ENCODE results near the gene ZNF354C.

ZNF354C gene

DNA sequence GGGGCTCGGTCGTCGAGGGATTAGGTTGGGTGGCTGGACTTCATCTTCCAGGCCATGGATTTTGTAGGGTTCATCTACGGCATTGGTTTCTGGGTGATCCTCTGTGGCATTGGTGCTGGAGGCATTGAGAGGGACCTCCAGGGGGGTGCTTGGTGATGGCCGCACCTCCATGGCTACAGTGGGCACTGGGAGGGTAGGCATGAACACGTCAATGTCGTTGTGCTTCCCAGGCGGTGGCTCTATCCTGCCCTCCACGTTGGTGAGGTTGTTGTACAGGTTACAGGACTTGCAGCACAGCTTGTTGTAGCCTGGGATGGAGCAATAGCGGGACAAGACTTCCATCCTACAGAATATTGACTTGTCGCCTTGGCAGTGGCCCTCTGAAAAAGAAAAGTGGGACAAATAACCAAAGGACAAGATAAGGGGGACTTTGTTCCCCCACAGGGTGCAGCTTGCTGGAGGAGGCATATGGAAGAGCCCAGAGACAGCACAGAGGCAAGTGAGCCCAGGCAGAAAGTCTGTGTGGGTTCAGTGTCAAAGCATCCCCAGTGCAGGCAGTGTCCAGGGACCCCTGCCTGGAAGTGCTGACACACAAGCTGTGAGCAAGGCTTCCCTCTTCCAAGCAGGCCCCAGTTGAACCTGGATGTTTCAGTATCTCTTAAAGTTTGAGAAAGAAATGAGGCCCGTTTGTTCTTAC is 53.9 kb downstream of the ZNF354C start:
- no peak for DNase-seq (ENCODE audit: low spot score)

DNA sequence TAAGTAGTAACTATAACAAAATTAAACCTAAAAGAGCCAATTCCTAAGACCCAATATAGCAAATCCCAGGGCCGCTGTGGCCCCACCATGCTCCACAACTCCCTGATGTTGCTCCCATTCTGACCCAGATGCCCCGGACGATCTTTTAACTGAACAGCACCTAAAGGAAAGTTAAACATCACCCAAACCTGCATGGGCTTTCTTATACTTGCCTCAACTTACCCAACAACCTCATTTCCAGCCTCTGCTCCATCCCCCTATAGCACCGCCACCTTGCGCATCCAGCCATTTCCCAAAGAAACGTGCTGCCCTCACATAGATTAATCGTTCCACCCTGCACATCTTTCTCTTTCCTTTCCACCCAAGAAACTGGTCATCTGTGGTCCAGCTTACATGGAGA is 54.6 kb downstream of the ZNF354C start:
- DNase-seq (ENCODE audit: low spot score): no peak

DNA sequence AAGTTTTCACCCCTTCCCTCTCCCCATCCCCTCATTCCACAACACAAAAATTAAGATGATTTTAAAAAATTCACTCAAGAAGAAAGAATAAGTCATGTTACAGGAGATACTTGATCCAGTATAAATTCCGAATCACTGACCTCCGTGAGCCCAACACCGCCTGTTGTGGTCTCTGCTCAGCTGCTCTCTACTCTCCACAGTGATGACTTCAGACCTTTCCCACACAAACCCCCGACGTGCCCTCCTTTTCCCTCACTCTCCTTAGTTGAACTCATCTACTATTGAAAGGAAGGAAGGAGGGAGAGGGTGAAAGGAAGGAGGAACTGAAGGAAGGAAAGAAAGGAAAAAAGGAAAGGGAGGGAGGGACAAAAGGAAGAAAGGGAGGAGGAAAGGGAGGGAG is 55.1 kb downstream of the ZNF354C start:
- DNase-seq (ENCODE audit: low spot score): no peak

DNA sequence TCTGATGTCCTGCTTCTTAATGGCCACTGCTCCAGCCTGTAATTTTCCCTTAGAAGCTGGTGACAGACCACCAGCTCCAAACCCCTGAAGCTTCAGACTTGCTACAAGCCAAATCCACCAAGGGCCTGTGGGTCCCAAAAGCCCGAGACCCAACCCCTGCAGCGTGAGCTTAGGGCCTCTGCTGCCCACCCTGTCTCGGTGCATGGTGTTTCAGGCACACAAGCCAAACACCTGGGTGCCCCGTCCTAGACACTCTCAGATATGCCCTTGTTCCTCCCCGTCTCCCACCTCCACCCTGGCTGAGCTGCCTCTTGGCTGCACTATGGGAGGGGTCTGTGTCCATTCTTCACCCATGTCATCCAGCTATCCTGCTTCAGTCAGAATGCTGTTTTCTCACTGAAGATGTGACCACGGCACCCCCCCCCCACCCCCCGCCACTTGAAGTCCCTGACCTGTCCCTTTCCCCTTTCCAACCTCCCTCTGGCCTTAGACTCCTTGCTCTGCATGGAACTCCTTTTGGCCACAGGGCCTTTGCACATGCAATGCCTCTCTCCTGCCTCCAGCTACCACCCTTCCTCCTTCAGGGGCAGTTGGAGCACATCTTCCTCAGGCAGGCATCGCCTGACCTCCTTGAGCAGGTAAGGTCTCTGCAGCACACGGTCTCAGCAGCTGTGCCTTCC is 55.8 kb downstream of the ZNF354C start:
- DNase-seq (ENCODE audit: low spot score): no peak

DNA sequence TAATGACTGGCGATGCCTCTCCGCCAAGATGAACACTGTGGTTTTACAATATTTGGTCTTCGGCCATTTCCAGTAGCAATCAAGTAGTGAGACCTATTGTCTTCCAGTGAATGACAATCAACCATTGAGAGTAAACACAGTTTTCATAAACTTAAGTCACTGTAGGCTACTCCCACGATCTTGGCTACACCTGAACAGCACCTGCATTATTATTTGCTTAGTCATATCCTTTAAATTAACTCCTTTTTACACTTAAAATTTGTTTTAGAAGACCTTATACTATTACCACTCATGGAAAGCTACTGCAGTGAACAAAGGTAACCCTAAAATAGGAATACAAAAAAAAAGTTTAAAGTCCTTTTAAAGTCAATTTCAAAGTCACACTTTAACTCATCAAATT is 58.2 kb downstream of the ZNF354C start:
- no peak for DNase-seq (ENCODE audit: low spot score)

DNA sequence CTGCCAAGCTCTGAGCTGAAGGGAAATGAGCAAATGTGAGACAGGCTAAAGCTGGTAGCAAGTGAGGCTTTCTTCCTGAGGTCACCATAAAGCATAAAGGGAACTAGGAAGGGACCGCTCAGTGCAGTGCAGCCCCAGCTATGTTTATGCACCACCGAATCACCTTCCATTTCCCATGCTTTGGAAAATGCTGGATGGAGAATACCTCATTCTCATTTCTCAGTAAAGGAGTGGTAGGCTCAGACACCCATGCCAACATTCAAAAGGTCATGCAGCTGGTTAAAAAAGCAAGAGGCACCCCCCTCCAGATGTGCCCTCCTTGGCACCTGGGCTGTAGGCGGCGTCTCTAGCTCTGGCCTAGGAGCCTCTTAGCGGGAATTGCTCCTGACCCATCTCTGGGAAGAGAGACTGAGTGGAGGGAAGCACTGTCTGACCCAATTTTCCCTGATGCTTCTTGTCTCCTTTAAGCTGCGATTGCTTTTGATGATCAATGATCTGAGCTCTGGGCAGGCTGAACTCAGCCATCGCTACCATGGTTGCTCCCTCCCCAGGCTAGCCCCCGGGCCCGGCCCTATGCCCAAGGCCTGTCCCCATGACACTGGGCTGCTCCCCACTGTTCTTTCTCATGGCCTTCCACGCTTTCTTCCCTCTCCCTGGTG is 58.7 kb downstream of the ZNF354C start:
- no peak for DNase-seq (ENCODE audit: low spot score)

DNA sequence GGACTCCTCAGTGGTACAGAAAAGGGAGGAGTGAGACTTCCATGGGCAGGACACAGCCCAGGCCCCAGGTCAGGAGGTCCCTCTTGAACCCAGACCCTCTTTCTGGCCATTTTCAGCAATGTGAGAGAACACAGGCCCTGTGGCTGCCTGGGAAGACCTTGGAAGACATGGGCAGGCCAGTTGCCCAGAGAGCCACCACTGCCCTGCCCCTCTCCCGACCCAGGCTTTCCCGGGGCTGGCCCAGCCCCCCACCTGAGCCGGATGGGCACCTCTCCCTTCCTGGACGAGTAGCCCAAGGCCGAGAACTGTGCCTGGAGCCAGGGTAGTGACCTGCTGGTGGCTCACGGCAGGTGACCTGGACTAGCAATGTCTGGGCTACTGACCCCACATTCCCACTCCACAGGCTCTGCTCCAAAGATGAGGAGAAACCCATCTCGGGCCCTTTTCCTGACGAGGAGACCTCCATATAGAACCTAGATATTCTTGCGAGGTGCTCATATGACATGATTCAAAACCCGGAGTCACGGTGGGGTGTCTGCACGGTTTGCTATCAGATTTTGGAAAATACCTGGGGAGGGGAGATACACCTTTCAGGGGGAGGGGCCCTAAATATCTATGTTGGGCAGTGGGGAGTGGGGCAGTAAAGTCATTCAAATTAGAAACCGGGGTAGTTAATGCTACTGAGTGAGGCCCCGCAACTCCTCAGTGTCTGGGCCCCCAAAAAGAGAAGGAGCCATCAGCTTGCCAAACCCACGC is 59.4 kb downstream of the ZNF354C start:
- DNase-seq (ENCODE audit: low spot score): no peak

DNA sequence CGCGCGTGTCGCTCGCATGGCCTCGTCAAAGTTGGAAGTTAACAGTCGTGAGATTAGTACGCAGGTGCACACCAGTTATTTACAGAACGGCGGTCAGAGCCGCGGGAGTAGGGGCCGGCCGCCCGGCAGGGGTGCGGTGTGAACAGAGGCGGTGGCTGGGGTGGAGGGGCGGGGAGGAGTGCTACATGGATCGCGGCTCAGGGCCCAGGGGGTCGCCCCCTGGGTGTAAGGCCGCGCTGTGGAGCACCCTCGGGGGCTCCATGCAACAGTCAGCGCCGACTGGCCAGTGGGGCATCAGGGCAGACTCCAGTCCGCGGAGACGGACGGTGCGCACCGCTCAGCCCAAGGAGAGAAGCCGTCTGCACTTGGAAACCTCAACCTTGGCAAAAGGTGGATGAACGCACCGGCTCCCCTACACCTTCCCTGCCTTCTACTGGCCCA is 60.3 kb downstream of the ZNF354C start:
- no peak for DNase-seq (ENCODE audit: low spot score)

DNA sequence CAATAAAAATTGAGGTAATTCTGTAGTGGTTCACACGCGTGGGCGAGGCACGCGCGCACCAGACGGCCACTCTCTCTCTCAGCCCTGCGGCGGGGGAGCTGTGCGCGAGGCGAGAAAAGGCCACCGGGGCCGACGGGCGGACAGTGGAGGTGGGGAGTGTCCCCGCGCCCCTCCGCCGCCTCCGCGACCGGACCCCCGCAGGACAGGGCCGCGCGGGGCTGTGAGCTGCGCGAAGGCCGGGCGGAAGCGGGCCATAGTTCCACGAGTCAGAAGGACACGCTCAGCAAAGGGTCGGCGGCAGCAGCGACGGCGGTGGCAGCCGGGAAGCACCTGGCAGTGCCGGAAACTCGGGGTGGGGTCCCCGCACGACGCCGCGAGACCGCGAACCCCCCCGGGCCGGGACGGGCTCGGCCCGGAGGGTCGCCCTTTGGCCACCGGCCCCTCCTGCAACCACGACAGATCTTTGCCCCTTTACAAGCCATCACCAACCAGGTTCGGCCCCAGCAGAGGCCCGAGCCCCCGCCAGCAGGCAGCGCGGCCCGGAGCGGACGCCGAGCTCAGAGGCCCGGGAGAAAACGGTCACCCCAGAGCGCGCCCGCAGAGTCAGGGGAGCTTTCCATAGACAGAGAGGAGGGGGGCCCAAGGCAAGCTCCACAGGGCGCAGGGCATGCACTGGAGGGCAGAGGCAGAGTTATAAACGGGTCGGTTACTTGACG is 60.9 kb downstream of the ZNF354C start:
- DNase-seq (ENCODE audit: low spot score): no peak

DNA sequence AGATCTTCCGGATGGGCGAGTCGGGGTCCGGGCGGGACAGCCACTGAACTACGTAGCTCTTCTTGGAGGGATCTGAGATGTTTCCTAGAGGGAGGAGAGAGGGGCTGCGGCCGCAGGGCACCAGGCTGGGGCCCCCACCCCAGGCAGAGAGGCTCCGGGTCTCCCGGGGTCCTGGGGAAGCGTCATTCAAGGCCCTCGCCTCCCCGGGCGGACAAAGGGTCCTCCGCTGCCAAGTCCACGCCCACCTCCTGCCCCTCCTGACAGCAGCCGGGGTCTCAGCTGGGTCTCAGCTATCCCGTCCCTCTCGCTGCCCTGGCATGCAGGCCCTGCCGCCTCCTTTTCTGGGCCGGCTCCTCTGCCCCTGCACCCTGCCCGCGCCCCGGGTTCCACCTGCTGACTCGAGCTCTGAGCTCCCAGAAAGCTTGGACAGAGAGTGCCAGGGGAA is 61.5 kb downstream of the ZNF354C start:
- no peak for DNase-seq (ENCODE audit: low spot score)

DNA sequence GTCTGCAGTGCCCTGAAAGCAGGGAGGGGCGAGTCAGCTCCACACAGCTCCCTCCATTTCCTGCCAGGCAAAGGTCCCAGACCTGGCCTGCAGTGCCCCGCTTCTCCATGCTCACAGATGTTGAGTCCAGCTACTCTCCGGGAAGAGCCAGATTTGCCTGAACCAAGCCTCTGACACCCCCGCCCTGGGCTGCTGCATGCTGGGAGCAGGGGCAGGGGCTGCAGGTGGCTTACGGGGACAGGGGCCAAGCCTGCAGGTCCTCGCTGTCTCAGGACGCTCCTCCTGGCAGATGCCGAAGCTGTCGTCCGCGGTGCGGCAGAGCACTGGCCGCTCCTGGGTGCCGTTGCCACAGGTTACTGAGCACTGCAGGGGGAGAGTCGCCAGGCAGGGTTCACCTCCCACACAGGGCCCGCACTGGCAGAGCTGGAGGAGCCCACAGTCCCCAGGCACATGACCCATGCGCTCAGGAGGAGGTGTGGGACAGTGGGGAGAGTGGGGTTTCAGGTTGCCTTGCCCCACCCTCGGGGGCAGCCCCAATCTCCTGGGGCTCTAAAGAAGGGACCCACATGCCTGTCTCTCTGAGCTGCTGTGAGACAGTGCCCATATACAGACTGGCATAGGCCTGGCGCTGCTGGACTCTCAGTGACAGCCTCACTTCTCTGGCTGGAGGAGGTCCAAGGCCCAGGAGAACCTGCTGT is 62.4 kb downstream of the ZNF354C start:
- no peak for DNase-seq (ENCODE audit: low spot score)

DNA sequence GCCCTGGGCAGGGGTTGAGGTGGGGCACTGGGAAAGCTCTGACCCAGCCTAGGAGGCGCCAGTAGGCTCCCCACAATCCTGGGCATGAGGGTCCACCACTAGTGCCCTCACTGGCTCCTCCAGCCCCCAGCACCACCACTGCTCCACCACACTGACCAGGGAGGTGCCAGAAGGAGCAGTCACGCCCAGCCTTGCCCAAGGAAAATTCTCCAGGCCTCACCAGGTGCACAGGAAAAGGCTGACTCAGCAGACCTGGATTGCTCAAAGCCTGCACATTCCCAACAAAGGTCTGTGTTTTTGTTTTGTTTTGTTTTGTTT is 62.9 kb downstream of the ZNF354C start:
- DNase-seq (ENCODE audit: low spot score): no peak

DNA sequence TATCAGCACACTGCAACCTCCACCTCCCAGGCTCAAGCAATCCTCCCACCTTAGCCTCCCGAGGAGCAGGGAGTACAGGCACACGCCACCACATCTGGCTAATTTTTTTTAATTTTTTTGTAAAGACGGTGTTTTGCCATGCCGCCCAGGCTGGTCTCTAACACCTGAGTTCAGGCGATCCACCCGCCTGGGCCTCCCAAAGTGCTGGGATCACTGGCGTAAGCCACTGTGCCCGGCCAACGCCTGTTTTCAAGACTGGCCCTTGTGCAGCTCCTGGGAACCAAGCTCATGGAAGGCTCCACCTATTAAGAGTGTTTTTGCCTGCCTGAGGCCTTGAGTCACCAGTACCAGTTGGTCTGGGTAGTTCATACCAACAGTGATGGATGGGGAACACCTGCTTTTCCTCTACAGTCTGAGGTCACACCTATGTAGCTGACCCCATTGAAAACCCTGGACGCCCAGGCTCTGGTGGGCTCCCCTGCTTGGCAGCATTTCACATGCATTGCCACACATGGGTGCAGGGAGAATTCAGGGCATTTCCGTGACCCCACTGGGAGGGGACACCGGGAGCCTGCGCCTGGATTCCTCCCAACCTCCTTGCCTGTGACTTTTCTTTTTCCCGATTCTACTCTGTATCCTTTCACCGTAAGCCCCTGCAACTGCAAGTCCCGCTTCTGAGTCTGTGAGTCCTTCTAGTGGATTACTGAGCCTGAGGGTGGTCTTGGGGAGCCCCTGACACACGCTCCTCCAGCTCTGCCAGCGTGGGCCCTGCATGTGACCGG is 63.5 kb downstream of the ZNF354C start:
- DNase-seq (ENCODE audit: low spot score): no peak

DNA sequence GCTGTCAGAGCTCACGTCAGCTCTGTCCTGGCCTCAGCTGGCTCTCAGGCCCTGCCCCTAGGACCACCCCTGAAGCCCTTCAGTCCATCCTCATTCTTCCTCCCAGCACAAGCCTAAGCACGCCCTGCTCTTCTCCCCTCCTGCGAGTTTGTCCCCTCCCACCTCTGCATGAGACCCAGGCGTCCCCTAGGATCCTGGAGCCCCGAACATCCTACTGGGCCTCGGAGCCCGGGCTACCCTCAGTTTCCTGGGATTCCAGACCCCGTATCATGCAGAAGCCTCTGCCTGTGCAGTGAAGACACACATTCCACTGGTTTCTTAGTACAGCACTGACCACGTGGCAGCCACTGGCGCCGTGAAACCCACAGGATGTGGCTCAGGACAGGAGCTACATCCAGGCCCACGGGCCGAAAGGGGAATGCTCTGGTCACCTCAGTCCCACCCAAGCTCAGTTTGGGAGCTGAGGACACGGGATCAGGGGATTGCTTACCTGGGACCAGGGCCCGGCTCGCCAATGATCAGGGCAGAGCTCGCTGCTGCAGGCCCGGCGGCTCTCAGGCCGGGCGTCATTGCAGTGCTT is 64.2 kb downstream of the ZNF354C start:
- no peak for DNase-seq (ENCODE audit: low spot score)

DNA sequence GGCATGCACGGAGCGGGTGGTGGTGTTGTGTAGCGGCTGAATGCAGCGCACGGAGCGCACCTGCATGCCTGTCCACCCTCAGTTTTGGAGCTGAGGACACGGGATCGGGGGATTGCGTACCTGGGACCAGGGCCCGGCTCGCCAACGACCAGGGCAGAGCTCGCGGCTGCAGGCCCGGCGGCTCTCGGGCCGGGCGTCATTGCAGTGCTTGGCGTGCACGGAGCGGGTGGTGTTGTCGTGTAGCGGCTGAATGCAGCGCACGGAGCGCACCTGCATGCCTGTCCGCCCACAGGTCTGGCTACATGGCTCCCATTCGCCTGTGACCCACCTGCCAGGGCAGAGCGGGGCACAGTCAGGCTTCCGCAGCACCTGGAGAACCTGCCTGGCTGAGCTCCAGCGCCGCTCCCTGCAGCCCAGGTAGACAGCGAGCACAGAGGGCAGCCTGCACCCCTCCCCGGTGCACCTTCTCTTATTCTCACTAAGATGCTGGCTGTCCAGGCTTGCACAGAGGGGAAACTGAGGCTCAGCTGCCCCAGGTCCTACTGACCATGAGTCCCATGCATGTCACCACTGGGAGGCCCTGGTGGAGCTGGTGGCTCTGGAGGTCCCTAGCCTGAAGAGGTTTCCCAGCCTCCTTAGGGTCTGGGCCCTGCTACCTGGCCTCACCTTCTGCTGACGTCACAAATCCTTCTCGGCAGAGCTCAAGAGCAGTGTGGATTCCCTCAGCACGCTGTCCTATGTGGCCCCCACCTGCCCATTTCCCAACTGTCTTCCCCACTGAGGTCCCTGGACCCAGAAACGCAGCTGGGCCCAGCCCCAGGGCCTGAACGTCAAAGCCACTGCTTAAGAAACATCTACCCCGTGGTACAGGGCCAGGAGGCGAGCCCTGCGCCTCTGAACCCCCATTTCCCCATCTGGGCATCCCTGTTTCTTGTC is 64.9 kb downstream of the ZNF354C start:
- DNase-seq (ENCODE audit: low spot score): no peak

DNA sequence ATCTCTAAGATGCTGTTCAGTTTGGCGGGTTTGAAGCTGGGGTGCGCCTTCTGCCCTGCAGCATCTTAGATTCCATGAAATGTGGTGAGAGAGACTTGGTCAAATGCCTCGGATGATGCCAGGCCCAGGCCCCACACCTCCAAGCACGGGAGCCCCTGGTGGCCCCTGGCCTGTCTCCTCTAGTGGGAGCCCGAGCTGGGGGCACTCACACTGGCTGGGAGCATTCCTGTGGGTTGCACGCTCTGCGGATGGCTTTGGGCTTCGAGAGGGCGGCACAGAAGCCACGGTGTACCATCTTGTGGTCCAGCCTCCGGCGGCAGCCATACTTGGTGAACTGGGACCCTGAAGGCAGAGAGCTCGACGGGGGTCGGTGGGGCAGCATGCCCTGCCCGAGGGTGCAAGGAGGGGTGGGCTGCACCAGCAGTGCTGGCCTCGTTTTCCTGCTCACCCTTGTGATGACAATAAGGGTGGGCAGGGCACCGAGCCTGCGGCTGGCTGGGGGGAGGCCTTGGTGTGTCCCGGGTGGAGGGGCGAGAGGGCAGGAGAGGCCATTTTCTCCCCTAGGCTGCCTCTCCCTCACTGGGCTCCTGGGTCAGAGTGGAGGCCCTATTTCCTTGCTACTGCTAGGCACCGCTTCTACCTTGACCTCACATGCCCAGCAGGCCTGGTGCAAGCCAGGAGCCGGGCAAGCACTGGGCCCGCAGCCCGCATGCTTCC is 65.8 kb downstream of the ZNF354C start:
- DNase-seq (ENCODE audit: low spot score): no peak

DNA sequence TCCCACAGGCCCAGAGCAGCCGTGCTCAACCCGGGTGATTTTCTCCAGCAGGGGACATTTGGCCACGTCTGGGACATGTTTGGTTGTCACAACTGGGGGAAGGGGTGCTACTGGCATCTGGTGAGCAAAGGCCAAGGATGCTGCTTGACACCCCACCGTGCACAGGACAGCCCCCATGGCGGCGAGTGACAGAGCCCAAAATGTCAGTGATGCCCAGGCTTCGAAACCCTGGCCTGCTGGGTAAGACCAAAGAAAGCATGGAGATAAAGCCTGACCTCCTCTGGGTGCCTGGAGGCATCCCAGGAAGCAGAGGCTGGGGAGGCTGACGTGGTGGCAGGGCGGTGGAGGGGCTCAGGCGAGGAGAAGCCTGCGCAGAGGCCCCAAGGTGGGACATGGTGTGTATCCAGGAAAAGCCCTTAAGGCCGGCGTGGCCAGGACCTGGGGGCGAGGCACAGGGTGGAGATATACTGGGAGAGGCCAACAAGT is 66.4 kb downstream of the ZNF354C start:
- DNase-seq (ENCODE audit: low spot score): no peak

Measured in RKO (cell line).